H1 (cell line): Measurements from ENCODE around the gene SRRM3.

Source experiments
- BRCA1 ChIP-seq: IDR thresholded peaks from 2 replicates; pipeline ENCODE4 v1.6.1; 2012; ENCODE audit warnings: low read depth, low read length, improper control_type of control experiment
- CREB1 ChIP-seq: IDR thresholded peaks from 2 replicates; pipeline ENCODE4 v1.6.1; 2012; ENCODE audit warnings: inconsistent platforms
- POLR2A ChIP-seq, 2 experiments: IDR thresholded peaks; 1 replicate in 1 of 2; 2 replicates in 1 of 2; pipeline ENCODE4 v1.6.1; 2011; ENCODE audit warnings: low read depth in 2 of 2, low read length in 2 of 2, mild to moderate bottlenecking in 2 of 2; ENCODE audit errors: control extremely low read depth in 1 of 2
- RAD21 ChIP-seq, 2 experiments: IDR thresholded peaks in 1 of 2; conservative IDR thresholded peaks in 1 of 2; 2 replicates each; pipeline ENCODE4 v1.6.1; 2011; ENCODE audit warnings: low read depth in 2 of 2, low read length in 2 of 2, improper control_type of control experiment in 1 of 2, inconsistent platforms in 1 of 2, mild to moderate bottlenecking in 1 of 2, moderate library complexity in 1 of 2

DNA sequence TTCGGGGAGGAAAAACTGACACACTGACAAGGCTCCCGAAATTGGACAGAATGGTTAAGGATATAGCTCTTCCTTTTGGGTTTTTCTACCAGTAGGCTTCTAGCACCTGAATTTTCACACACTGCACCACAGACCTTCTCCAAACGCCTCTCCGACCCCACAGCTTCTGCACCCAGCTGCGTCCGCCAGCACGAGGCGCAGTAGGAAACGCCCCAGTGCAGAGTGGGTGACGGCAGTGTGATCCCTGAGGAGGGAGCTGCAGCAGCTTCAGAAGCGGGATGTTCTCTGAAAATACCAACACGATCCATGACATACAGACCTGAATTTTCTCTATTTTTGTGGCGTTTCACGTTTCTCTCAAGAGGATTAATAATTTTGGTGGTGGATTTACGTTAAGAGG is 126.7 kb downstream of the SRRM3 start:
- TF ChIP-seq POLR2A (IDR thresholded peaks at IDR 0.05; ENCODE audit: control extremely low read depth in 1 of 2, low read depth in 2 of 2, low read length in 2 of 2) = no peak
- TF ChIP-seq CREB1 = no peak
- no peak for TF ChIP-seq BRCA1
- TF ChIP-seq RAD21 (IDR thresholded peaks at IDR 0.05 in 1 of 2, conservative IDR thresholded peaks at IDR 0.05 in 1 of 2; ENCODE audit: low read depth in 2 of 2, low read length in 2 of 2) = no peak
